Loucy (cell line): ENCODE data around the gene RYR2.

Source experiments
- H2AFZ ChIP-seq: fragments of 200-600 bp; sonication (generic); 2 replicates; pipeline ENCODE4 v1.6.0; 2016; ENCODE audit warnings: antibody characterized with exemption, mild to moderate bottlenecking, low read length, moderate library complexity
- H3F3A ChIP-seq: fragments of 200-600 bp; 2 replicates; pipeline ENCODE4 v1.6.0; 2016; ENCODE audit warnings: antibody characterized with exemption, low read depth, mild to moderate bottlenecking
- H3K27me3 ChIP-seq: fragments of 200-600 bp; sonication (generic); 2 replicates; pipeline ENCODE4 v1.6.1; 2014; ENCODE audit warnings: low read length, mild to moderate bottlenecking; ENCODE audit not compliant: insufficient read depth, poor library complexity, severe bottlenecking
- H3K36me3 ChIP-seq: fragments of 200-600 bp; sonication (generic); 2 replicates; pipeline ENCODE4 v1.6.1; 2016; ENCODE audit warnings: low read length; ENCODE audit not compliant: insufficient read depth
- H3K4me1 ChIP-seq: fragments of 200-600 bp; sonication (generic); 2 replicates; pipeline ENCODE4 v1.5.1; 2014; ENCODE audit warnings: low read length, mild to moderate bottlenecking; ENCODE audit not compliant: insufficient read depth, poor library complexity, severe bottlenecking
- H3K4me2 ChIP-seq: fragments of 200-600 bp; sonication (generic); 2 replicates; pipeline ENCODE4 v1.6.0; 2014; ENCODE audit warnings: antibody characterized with exemption, low read length, low read depth, mild to moderate bottlenecking; ENCODE audit not compliant: poor library complexity, severe bottlenecking
- H3K4me3 ChIP-seq: fragments of 200-600 bp; sonication (generic); 2 replicates; pipeline ENCODE4 v1.5.1; 2014; ENCODE audit warnings: low read length, mild to moderate bottlenecking, mixed read lengths; ENCODE audit not compliant: poor library complexity, severe bottlenecking
- H3K79me2 ChIP-seq: fragments of 200-600 bp; sonication (generic); 2 replicates; pipeline ENCODE4 v1.6.1; 2014; ENCODE audit warnings: low read length; ENCODE audit not compliant: insufficient read depth
- H3K9ac ChIP-seq: fragments of 200-600 bp; sonication (generic); 2 replicates; pipeline ENCODE4 v1.6.0; 2014; ENCODE audit warnings: mild to moderate bottlenecking, low read depth, low read length, moderate library complexity; ENCODE audit not compliant: poor library complexity, severe bottlenecking
- H3K9me2 ChIP-seq: fragments of 200-600 bp; sonication (generic); replicated peaks from 2 replicates; pipeline ENCODE4 v1.6.1; 2016; ENCODE audit warnings: low read depth, low read length, mixed read lengths
- H3K9me3 ChIP-seq: fragments of 200-600 bp; sonication (generic); 2 replicates; pipeline ENCODE4 v1.6.1; 2014; ENCODE audit warnings: mild to moderate bottlenecking, antibody characterized with exemption, low read length, low read depth; ENCODE audit not compliant: insufficient read depth
- H4K20me1 ChIP-seq: fragments of 200-600 bp; sonication (generic); 2 replicates; pipeline ENCODE4 v1.6.0; 2014; ENCODE audit warnings: antibody characterized with exemption, low read length, mild to moderate bottlenecking; ENCODE audit not compliant: insufficient read depth, poor library complexity, severe bottlenecking
- EZH2phosphoT487 ChIP-seq: fragments of 200-600 bp; IDR thresholded peaks from 2 replicates; pipeline ENCODE4 v1.6.1; 2018; ENCODE audit warnings: antibody characterized with exemption, mild to moderate bottlenecking, moderate library complexity, borderline replicate concordance
- TF ChIP-seq, protein P1 (sequence below): fragments of 200-600 bp; sonication (generic); conservative IDR thresholded peaks from 2 replicates; pipeline ENCODE4 v1.5.1; 2014; ENCODE audit warnings: mild to moderate bottlenecking, antibody characterized with exemption, low read length

The RYR2 gene

DNA sequence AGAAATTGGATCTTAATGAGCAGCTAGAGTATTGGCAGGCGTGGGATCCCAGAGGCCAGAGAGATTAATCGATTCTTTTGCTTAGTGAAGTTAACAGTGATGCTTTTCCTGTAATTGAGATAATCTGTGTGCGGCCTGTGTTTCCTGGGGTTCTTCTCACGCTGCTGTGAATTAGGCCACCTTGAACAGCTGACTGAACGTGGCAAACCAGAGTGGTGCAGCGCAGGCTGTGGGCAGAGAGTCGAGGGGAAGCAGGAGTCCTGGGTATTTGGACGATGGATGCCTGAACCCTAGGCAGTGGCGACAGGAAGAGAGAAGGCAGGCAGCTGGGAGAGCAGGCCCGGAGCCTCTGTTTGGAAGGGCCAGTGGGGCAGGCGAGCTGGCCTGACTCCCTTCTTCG, 51.7 kb downstream of the RYR2 start:
- H3K9me2 ChIP-seq, result no peaks in the 10 kb centered on the region
- no peaks in the 10 kb centered on the region for H4K20me1 ChIP-seq
- TF ChIP-seq, protein P1, sequence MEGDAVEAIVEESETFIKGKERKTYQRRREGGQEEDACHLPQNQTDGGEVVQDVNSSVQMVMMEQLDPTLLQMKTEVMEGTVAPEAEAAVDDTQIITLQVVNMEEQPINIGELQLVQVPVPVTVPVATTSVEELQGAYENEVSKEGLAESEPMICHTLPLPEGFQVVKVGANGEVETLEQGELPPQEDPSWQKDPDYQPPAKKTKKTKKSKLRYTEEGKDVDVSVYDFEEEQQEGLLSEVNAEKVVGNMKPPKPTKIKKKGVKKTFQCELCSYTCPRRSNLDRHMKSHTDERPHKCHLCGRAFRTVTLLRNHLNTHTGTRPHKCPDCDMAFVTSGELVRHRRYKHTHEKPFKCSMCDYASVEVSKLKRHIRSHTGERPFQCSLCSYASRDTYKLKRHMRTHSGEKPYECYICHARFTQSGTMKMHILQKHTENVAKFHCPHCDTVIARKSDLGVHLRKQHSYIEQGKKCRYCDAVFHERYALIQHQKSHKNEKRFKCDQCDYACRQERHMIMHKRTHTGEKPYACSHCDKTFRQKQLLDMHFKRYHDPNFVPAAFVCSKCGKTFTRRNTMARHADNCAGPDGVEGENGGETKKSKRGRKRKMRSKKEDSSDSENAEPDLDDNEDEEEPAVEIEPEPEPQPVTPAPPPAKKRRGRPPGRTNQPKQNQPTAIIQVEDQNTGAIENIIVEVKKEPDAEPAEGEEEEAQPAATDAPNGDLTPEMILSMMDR, result no peak
- no peak for TF ChIP-seq EZH2phosphoT487
- H3K36me3 ChIP-seq, result no peaks in the 10 kb centered on the region
- H3K4me3 ChIP-seq, result no peak overlapping the region
- no peak overlapping the region for H3K9ac ChIP-seq
- no peaks in the 10 kb centered on the region for H3K27me3 ChIP-seq
- H2AFZ ChIP-seq, result no peak overlapping the region
- no peaks in the 10 kb centered on the region for H3K79me2 ChIP-seq
- H3K9me3 ChIP-seq, result peaks cover 2% of the 10 kb centered on the region; the same call in 1 of the 2 replicates
- no peak overlapping the region for H3K4me2 ChIP-seq
- H3K4me1 ChIP-seq, result no peaks in the 10 kb centered on the region
- H3F3A ChIP-seq, result no peaks in the 10 kb centered on the region

DNA sequence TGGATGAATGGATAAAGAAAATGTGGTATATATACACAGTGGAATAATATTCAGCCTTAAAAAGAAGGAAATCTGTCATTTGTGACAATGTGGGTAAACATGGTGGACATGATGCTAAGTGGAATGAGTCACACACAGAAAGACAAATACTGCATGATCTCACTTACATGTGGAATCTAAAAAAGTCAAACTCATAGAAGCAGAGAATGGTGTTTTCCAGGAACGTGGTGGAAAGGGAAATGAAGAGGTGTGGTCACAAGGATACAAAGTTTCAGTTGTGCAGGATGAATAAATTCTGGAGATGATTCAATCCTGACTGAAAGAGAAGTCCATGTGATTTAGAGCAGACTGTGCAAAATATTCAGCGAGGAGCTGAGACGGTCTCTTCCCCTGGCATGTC, 56.6 kb downstream of the RYR2 start:
- Histone ChIP-seq H3K9me3 (no peaks in the 10 kb centered on the region), H3K36me3 (no peaks in the 10 kb centered on the region), H3K4me3 (no peak overlapping the region), H3K27me3 (no peaks in the 10 kb centered on the region), H3K4me1 (no peaks in the 10 kb centered on the region), H3K9me2 (no peaks in the 10 kb centered on the region), H4K20me1 (no peaks in the 10 kb centered on the region), H3K4me2 (no peak overlapping the region), H3K9ac (no peak overlapping the region), H3K79me2 (no peaks in the 10 kb centered on the region), H3F3A (no peaks in the 10 kb centered on the region), H2AFZ (no peak overlapping the region)
- TF ChIP-seq EZH2phosphoT487, result no peak
- TF ChIP-seq, protein P1, result no peak

DNA sequence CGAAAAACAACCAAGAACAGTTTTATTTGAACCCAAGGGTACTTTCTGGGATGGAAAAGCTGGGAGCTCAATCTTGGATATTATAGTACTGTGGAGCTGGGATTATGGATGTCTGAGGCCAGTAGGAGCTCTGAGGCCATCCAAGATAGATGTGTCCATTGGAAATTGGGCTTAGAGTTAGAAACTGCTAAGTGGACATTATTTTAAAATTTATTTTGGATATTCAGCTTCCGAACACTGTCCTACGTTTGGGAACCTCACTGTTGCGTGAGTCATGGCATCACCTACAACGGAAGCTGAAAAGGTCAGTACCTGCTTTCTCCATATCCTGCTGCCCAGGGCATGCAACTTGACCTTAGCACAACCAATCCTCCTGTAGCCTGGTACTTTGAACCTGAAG, 61.0 kb downstream of the RYR2 start:
- H3K36me3 ChIP-seq, result no peaks in the 10 kb centered on the region
- H3K4me3 ChIP-seq, result no peak overlapping the region
- H3K9ac ChIP-seq, result no peak overlapping the region
- H3K4me1 ChIP-seq, result no peaks in the 10 kb centered on the region
- no peaks in the 10 kb centered on the region for H3K27me3 ChIP-seq
- H4K20me1 ChIP-seq, result no peaks in the 10 kb centered on the region
- H3K9me3 ChIP-seq, result no peaks in the 10 kb centered on the region; the same call in 1 of the 2 replicates
- H3K4me2 ChIP-seq, result no peak overlapping the region
- no peaks in the 10 kb centered on the region for H3K9me2 ChIP-seq
- TF ChIP-seq EZH2phosphoT487, result no peak
- TF ChIP-seq, protein P1, result no peak
- no peak overlapping the region for H2AFZ ChIP-seq
- H3K79me2 ChIP-seq, result no peaks in the 10 kb centered on the region
- no peaks in the 10 kb centered on the region for H3F3A ChIP-seq
